ENCODE results near the gene TRIM24. TPM values are rescaled to one million over a fixed set of nuclear protein-coding genes. Genes with fewer than 3 reads are reported as not detected.

The TRIM24 gene
- total and polyA plus RNA-seq, 2 of the 13 experiments (the other 11 are each of a cell fraction or from before 2014, with no cell fraction given), result 100 to 106 TPM

GRCh38 chr7:138512092-138512858, 52.2 kb downstream of the TRIM24 start (continued):
- TF ChIP-seq ZBTB10 (CRISPR knock-in tag; IDR thresholded peaks at IDR 0.05; ENCODE audit: borderline replicate concordance) (no peak), ZBTB25 (CRISPR knock-in tag; IDR thresholded peaks at IDR 0.05) (no peak), ZNF33A (CRISPR knock-in tag; IDR thresholded peaks at IDR 0.05; ENCODE audit: borderline replicate concordance) (no peak), ZNF362 (CRISPR knock-in tag; IDR thresholded peaks at IDR 0.05; ENCODE audit: borderline replicate concordance) (no peak), MBD4 (IDR thresholded peaks at IDR 0.05; ENCODE audit: borderline replicate concordance, low read length) (no peak), BRCA1 (CRISPR knock-in tag; IDR thresholded peaks at IDR 0.05) (no peak), ZXDC (CRISPR knock-in tag; IDR thresholded peaks at IDR 0.05) (no peak), SOX6 (IDR thresholded peaks at IDR 0.05) (no peak), SOX6 (CRISPR knock-in tag; IDR thresholded peaks at IDR 0.05) (0 out of 2 replicates have a peak, but pooled peaks have one; percentile 17), ZBTB33 (CRISPR knock-in tag; IDR thresholded peaks at IDR 0.05) (peak; percentile 48; the same call in 1 of the 2 replicates), ZNF780A (CRISPR knock-in tag; IDR thresholded peaks at IDR 0.05) (no peak), ZSCAN25 (CRISPR knock-in tag; IDR thresholded peaks at IDR 0.05) (no peak), ZBTB2 (CRISPR knock-in tag; IDR thresholded peaks at IDR 0.05; ENCODE audit: low read depth) (no peak)
